ENCODE results near the gene ADAM15. TPM values are rescaled to one million over a fixed set of nuclear protein-coding genes. Genes with fewer than 3 reads are reported as not detected.

ADAM15 gene
- total RNA-seq, 1 experiment from 2014 or later: 187 TPM

DNA sequence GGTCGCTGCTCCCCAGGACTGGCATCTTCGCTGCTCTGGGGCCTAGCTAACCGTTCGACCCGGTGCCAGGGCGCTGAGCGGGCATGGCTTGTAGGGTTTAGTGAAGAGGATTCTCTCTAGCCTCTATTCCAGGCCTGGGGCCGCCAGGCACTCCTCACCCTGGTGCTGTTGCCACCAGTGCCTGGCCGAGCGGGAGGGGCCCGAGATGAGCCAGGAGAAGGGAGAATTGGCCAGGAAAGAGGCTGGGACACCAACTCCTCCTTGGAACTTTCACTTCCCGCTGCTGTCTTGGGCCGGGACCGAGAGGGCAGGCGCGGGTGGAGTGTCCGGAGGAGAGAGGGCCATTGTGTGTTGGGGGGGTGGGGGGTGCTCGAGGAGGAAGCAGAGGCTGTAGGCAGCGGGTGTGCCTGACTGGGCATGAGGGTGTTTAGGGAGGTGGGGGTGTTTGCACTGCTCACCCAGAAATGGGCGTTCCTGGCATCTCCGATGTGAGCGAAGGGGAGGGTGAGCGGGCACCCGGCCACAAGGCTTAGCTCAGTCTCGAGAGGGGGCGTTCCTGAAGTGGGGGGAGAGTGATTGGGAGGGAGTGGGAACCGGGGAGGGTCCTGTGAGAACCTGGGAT, 772 bp downstream of the ADAM15 start:
- no peaks in the 10 kb centered on the region for H3K9me3 ChIP-seq (ENCODE audit: insufficient read depth, low read depth)
- no peaks in the 10 kb centered on the region for H3K9me2 ChIP-seq (ENCODE audit: insufficient read depth)
- no peaks in the 10 kb centered on the region for H3K36me3 ChIP-seq (ENCODE audit: low read depth)
- peaks cover 24% of the 10 kb centered on the region for H3K79me2 ChIP-seq (ENCODE audit: low read depth)
- CTCF ChIA-PET: interaction anchor here (0.6 to 1.4 kb wide), 12 partner anchors 33 to 643 kb away, joined by 3 to 17 read pairs (median 5); partner anchors contain the start of genes KCNN3, PBXIP1 and ZBTB7B
- TF ChIP-seq, protein P1, sequence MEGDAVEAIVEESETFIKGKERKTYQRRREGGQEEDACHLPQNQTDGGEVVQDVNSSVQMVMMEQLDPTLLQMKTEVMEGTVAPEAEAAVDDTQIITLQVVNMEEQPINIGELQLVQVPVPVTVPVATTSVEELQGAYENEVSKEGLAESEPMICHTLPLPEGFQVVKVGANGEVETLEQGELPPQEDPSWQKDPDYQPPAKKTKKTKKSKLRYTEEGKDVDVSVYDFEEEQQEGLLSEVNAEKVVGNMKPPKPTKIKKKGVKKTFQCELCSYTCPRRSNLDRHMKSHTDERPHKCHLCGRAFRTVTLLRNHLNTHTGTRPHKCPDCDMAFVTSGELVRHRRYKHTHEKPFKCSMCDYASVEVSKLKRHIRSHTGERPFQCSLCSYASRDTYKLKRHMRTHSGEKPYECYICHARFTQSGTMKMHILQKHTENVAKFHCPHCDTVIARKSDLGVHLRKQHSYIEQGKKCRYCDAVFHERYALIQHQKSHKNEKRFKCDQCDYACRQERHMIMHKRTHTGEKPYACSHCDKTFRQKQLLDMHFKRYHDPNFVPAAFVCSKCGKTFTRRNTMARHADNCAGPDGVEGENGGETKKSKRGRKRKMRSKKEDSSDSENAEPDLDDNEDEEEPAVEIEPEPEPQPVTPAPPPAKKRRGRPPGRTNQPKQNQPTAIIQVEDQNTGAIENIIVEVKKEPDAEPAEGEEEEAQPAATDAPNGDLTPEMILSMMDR (conservative IDR thresholded peaks at IDR 0.05): no peak
- BruUV-seq (replicated peaks): no TSS peak
- no peaks in the 10 kb centered on the region for H3K27me3 ChIP-seq (ENCODE audit: insufficient read depth, low read depth)
- H3K4me1 ChIP-seq (replicated peaks; ENCODE audit: insufficient read depth): peaks cover 34% of the 10 kb centered on the region
- DNase-seq: peak in 1 of 2 experiments; percentile 64
- peak overlapping the region; percentile 85 for H3K4me2 ChIP-seq
- intact Hi-C loops (cut with micrococcal nuclease; ENCODE audit: unreplicated experiment): loop anchor here (1.0 to 2.0 kb wide), 2 partner anchors 51 to 91 kb away; partner anchors contain the start of gene PYGO2
- H4K20me1 ChIP-seq (ENCODE audit: insufficient read depth): no peaks in the 10 kb centered on the region
- peak overlapping the region; percentile 90 for H2AFZ ChIP-seq
- peak overlapping the region; percentile 73 for H3K4me3 ChIP-seq
- peaks cover 27% of the 10 kb centered on the region for H3F3A ChIP-seq (ENCODE audit: insufficient read depth, low read depth)
- POLR2A ChIA-PET (ENCODE audit: unreplicated experiment): interaction anchor here (0.5 to 0.8 kb wide), 6 partner anchors 33 to 1438 kb away, joined by 3 to 7 read pairs (median 4); partner anchors contain the start of genes FLAD1 and ZBTB7B
- H3K27ac ChIP-seq: 0 out of 2 replicates have a peak overlapping the region, but pooled peaks have one; percentile 3

DNA sequence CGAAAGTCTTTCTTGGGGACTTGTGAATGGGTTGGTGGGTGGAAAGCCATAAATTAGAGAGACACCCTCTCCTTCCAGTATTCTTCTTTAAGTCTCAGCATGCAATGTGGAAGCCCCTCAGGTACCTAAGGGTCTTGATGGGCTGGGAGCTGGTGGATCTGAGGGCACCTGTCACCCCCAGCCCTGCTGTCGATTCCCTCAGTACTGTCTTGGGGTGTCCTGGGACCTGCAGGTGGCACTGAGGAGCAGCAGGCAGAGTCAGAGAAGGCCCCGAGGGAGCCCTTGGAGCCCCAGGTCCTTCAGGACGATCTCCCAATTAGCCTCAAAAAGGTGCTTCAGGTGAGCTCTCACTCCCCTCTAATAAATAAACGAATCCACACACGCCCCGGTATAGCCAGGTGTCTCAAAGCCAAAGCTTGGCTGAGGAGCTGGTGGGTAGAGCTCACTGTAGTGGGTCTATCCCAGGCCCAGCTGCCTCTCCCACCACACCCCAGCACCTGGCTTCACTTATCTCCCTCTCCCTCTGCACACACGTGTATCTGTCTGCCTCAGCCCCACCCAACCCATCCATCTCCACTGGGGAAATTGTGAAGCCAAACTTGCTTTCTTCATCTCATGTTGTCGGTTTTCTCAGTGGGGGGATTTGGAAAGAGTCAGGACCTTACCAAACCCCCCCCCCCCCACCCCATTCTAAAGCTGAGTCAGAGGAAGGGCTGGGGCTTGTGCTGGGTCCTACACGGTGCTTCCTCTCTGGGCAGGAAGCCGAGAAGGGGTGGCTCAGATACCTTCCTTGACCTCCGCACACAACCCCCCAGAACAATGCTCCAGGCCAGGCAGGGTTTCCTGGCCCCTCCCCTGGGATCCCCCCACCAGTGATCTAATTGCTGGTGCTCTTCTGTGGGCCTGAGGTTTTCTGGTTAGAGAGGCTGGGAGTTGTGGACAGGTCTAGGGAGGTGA, 1.6 kb downstream of the ADAM15 start:
- peak overlapping the region; percentile 90 for H2AFZ ChIP-seq
- peaks cover 24% of the 10 kb centered on the region for H3K79me2 ChIP-seq (ENCODE audit: low read depth)
- no peaks in the 10 kb centered on the region for H3K27me3 ChIP-seq (ENCODE audit: insufficient read depth, low read depth)
- H3K27ac ChIP-seq: peak overlapping the region; percentile 3; the same call in 1 of the 2 replicates
- ChIA-PET POLR2A (ENCODE audit: unreplicated experiment) (interaction anchor here (0.5 to 0.8 kb wide), 7 partner anchors 32 to 1085 kb away, joined by 4 to 7 read pairs (median 4); partner anchors contain the start of genes FLAD1 and ZBTB7B), CTCF (interaction anchor here (0.7 to 1.0 kb wide), 4 partner anchors 35 to 493 kb away, joined by 3 to 10 read pairs (median 6); no protein-coding TSS in a partner anchor)
- TSS peak; percentile 18 for BruUV-seq (replicated peaks)
- intact Hi-C loops (cut with micrococcal nuclease; ENCODE audit: unreplicated experiment): loop anchor here (1.0 kb wide), 1 partner anchor 51 kb away; no protein-coding TSS in a partner anchor
- H3F3A ChIP-seq (ENCODE audit: insufficient read depth, low read depth): peaks cover 27% of the 10 kb centered on the region
- no peaks in the 10 kb centered on the region for H3K9me2 ChIP-seq (ENCODE audit: insufficient read depth)
- peak overlapping the region; percentile 85 for H3K4me2 ChIP-seq
- peaks cover 34% of the 10 kb centered on the region for H3K4me1 ChIP-seq (replicated peaks; ENCODE audit: insufficient read depth)
- no peak for TF ChIP-seq EZH2 (IDR thresholded peaks at IDR 0.05; ENCODE audit: low read depth)
- TF ChIP-seq, protein P1 (conservative IDR thresholded peaks at IDR 0.05): peak; percentile 58; the same call in 1 of the 2 replicates
- no peaks in the 10 kb centered on the region for H4K20me1 ChIP-seq (ENCODE audit: insufficient read depth)
- peak overlapping the region; percentile 73 for H3K4me3 ChIP-seq
- H3K9me3 ChIP-seq (ENCODE audit: insufficient read depth, low read depth): no peaks in the 10 kb centered on the region
- no peaks in the 10 kb centered on the region for H3K36me3 ChIP-seq (ENCODE audit: low read depth)
- peak in 1 of 2 experiments; percentile 43 for DNase-seq

DNA sequence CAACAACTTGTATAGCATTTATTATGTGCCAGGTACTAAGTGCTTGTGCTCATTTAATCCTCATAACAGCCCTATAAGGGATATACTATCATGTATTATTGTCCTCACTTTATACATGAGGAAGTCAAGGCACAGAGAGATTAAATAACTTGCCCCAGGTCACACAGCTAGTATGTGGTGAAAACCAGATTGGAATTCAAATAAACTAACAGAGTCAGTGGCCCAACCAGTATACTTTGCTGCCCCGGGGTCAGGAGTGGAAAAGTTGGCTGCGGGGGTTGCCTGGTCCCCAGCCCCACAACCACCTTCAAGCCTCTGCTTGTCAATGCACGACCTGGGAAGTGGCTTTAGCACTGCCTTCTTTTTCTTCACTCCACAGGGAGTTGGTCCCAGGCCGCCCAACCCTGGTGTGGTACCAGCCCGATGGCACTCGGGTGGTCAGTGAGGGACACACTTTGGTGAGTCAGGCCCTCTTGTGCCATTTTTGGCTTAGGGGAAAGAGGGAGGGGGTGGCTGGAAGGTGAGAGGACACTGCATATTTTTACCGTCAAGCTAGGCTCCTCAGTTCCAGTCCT, 2.5 kb downstream of the ADAM15 start:
- no peak overlapping the region for H2AFZ ChIP-seq

More for the DNA sequence above, 2.5 kb downstream of the ADAM15 start:
- POLR2A ChIA-PET (ENCODE audit: unreplicated experiment): no interaction called here
- H3K9me3 ChIP-seq (ENCODE audit: insufficient read depth, low read depth): no peaks in the 10 kb centered on the region
- intact Hi-C loops (cut with micrococcal nuclease; ENCODE audit: unreplicated experiment): no loop called here
- H3K4me2 ChIP-seq: peak overlapping the region; percentile 85
- peaks cover 27% of the 10 kb centered on the region for H3F3A ChIP-seq (ENCODE audit: insufficient read depth, low read depth)
- no TSS peak for BruUV-seq (replicated peaks)
- peaks cover 34% of the 10 kb centered on the region for H3K4me1 ChIP-seq (replicated peaks; ENCODE audit: insufficient read depth)
- H3K27me3 ChIP-seq (ENCODE audit: insufficient read depth, low read depth): no peaks in the 10 kb centered on the region
- no peak for TF ChIP-seq EZH2 (IDR thresholded peaks at IDR 0.05; ENCODE audit: low read depth)
- TF ChIP-seq, protein P1 (conservative IDR thresholded peaks at IDR 0.05): no peak
- H4K20me1 ChIP-seq (ENCODE audit: insufficient read depth): no peaks in the 10 kb centered on the region
- H3K9me2 ChIP-seq (ENCODE audit: insufficient read depth): no peaks in the 10 kb centered on the region
- CTCF ChIA-PET: interaction anchor here (0.6 kb wide), 1 partner anchor 114 kb away, joined by 4 read pairs; no protein-coding TSS in a partner anchor
- peak overlapping the region; percentile 73; the same call in 1 of the 2 replicates for H3K4me3 ChIP-seq
- no peak overlapping the region for H3K27ac ChIP-seq
- 0 out of 2 replicates have a peak, but pooled peaks cover 8% of the 10 kb centered on the region for H3K36me3 ChIP-seq (ENCODE audit: low read depth)
- no peak for DNase-seq
- H3K79me2 ChIP-seq (ENCODE audit: low read depth): peaks cover 24% of the 10 kb centered on the region

Data from PC-9 (cell line).